ENCODE results near the gene LGR4. TPM values are rescaled to one million over a fixed set of nuclear protein-coding genes. Genes with fewer than 3 reads are reported as not detected.

LGR4 gene
- polyA plus RNA-seq, 4 donors, result 45.8 to 159 (median 135) TPM

DNA sequence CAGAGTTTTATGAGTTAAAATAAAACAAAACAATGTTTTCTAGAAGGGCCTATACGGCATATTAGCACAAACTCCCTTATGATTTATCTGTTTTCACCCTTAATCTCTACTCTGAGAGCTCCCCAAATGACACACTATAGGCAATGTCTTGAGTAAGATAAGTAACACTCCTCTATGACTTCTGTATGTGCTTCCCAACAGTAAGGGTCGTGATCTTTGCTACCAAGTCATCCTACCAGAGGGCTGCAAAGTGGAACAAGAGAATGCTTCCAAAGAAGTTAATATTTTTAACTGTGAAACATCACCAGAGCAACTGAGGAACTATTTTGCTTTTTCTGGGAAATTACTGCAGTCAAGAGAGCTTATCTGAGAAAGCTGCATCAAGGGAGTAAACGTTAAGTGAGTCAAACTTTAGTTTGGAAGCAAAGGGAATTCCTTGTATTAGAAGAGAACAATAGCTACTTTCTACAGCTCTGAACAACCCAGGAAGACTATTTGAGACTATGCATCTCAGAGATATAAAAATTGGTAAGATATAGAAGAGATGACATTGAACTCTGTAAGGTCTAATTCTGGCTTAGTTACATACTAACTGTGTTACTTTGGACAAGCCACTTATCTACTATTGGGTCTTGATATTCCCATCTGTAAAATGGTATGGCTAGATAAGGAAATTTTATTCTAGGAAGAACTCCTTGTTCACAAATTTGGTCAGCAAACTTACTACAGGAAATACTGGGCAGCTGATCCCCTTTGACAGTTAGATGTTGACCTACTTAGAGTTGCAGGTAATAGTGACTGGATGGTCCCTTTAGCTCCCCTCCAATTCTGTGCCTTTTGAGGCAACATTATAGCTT is 65.9 kb downstream of the LGR4 start:
- DNase-seq (ENCODE audit: low read depth in 4 of 4, low spot score in 3 of 4), result no peak

DNA sequence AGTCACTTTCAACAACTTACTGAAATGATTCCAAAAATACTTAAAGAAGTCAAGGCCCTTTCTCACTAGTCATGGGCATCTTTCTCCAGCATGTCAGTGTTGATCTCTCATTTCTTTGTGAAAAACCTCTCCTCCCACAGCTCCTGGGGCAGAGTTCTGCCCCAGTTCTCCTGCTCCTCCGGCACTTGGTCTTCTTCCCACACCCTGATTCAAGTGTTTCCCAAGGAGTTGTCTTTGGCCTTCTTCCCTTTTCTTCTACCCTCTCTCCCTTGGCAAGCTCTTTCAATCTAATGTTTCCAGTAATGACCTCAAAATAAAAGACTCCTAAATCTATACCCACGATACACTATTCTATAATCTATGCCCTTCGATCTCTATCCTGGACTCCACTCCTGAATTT is 67.5 kb downstream of the LGR4 start:
- no peak for DNase-seq (ENCODE audit: low read depth in 4 of 4, low spot score in 3 of 4)

GRCh38 chr11:27404427-27404826 is 68.2 kb downstream of the LGR4 start:
- no peak for DNase-seq (ENCODE audit: low read depth in 4 of 4, low spot score in 3 of 4)

DNA sequence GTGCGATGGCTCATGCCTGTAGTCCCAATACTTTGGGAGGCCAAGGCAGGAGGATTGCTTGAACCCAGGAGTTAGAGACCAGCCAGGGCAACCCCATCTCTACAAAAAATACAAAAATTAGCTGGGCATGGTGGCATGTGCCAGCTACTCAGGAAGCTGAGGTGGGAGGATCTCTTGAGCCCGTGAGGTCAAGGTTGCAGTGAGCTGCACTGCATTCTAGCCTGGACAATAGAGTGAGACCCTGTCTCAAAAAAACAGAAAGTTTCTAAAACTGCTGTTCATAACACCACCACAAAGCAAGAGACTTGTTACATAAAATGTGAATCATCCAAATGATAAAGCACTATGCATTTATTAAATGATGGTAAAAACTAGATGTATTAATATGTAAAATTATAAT is 69.4 kb downstream of the LGR4 start:
- no peak for DNase-seq (ENCODE audit: low read depth in 4 of 4, low spot score in 3 of 4)

GRCh38 chr11:27402450-27402849 is 70.1 kb downstream of the LGR4 start:
- no peak for DNase-seq (ENCODE audit: low read depth in 4 of 4, low spot score in 3 of 4)

- DNase-seq (ENCODE audit: low read depth in 4 of 4, low spot score in 3 of 4), result no peak
Measured at GRCh38 chr11:27401833-27402316, 70.7 kb downstream of the LGR4 start.

GRCh38 chr11:27401280-27401832 is 71.2 kb downstream of the LGR4 start:
- DNase-seq (ENCODE audit: low read depth in 4 of 4, low spot score in 3 of 4), result no peak

GRCh38 chr11:27398400-27398770 is 74.2 kb downstream of the LGR4 start:
- no peak for DNase-seq (ENCODE audit: low read depth in 4 of 4, low spot score in 3 of 4)

- DNase-seq (ENCODE audit: low read depth in 4 of 4, low spot score in 3 of 4), result no peak
Measured at GRCh38 chr11:27397624-27398399, 74.8 kb downstream of the LGR4 start.

DNA sequence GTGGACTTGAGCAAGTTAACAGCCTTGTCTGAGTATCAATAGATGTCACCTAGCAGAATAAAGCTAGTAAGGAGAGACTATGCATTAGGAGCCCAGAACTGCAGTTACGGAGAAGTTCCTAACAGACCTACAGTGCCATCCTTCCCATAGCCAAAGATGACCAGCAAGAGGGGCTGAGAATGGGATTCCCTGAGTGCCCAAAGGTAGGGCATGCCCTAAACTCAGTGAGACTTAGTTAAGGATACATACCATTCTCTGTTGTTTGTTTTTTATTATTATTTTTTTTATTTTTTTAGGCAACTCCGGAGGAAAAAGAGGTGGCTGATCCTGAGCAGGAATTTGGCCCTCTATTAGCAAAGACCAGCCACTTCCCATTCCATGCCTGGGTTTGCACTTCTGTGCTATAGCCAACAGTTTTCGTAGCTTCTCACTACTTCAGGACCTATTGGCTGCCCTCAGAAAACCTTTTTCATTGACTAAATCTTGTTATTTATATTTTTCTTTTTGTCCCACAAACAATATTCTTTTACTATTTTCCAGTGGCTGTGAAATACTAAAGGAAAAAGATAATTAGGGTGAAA is 76.2 kb downstream of the LGR4 start:
- no peak for DNase-seq (ENCODE audit: low read depth in 4 of 4, low spot score in 3 of 4)

- DNase-seq (ENCODE audit: low read depth in 4 of 4, low spot score in 3 of 4), result peak; percentile 48 to 62 (median 56)
Measured at GRCh38 chr11:27395556-27396258, 76.9 kb downstream of the LGR4 start.

DNA sequence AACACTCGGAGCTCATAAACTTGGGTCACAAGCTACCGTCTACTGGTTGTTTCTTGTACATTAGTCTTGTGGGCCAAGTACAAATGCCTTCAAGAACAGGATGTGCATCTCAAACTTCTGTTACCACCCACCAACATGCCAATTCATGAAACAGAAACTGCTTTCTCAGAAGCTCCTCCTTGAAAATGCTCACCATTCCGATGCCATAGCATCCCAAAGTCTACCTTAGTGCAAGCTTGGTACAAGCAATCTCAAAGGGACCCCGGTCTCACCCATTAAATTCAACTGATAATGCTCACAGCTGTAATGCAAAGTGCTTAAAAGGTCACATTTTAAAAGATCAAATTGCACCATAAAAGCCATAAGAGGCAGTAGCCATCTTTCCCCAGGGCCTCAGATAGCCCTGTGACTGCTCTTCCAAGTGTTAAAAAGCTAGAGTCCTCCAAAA is 77.8 kb downstream of the LGR4 start:
- DNase-seq (ENCODE audit: low read depth in 4 of 4, low spot score in 3 of 4), result no peak

DNA sequence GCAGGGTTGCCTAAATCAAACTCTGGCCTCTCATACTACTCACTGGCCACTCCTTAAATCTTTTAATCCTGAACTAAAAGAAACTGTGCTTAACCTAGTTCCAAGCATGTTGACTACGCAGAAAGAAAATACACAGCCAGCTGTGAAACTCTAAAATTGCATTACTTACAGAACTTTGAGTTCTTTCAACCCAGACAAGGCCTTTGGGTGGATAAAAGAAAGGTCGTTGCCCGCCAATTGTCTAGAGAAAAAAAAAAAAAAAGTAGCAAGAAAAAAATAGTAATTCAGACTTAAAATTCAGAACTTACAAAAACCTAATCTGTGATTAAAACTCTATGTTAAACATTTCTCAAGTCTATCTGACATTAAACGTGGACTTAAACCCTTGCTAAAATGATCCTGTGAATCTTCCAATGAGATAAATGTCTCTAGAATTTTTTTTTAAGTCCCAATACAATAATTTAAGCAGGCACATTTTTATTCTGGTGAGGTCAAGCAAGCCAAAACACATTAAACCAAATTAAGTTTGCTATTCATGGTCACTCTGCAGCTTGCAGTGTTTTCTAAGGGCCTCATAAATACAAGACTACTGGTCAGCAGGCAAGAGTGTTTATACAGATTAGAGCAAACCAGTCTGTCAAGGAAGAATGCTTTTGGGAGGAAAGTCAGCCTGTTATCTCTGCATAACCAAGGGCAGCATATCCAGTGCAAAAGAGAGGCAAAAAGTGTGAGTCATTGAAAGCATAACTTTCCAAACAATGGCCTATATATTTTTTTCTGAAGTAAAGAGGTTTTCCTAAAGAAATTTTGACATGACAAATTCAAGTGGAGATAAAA is 80.1 kb downstream of the LGR4 start:
- DNase-seq (ENCODE audit: low read depth in 4 of 4, low spot score in 3 of 4), result no peak

- DNase-seq (ENCODE audit: low read depth in 4 of 4, low spot score in 3 of 4), result no peak
Measured at GRCh38 chr11:27391331-27392015, 81.1 kb downstream of the LGR4 start.

GRCh38 chr11:27390318-27391295 is 82.0 kb downstream of the LGR4 start:
- no peak for DNase-seq (ENCODE audit: low read depth in 4 of 4, low spot score in 3 of 4)

DNA sequence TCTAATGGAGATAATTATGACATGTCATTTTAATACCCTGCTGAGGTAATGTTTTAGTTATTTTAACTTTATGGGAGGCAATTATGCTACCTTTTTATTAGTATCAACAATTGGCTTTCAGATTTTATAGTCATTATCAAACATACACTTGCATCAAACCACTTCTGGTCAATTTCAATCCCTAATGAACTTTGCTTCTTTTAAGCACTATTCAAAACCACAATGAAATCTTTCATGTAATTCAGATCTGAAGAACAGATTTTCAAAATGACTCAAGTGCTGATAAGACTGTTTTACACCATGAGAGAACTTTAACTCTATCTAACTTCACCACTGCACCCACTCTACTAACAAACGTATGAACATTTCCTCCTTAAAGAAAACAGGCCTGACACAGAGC is 83.7 kb downstream of the LGR4 start:
- no peak for DNase-seq (ENCODE audit: low read depth in 4 of 4, low spot score in 3 of 4)

DNA sequence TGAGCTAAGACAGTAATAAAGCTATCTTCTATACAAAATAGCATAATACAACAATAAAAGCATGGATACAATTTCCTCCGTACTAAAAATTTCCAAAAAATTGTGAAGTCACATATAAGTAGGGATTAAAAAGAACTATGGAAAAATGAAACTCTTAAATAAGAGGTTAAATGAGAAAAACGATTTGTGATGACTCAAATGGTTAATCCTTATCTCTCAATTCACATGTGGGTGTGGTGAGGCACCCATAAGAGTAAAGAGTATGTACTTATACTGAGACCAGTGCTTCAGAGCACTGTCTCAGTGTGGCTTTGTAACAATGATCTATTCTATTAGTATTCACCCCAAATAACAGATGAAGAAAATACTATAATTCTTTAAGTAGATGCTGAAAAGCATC is 84.6 kb downstream of the LGR4 start:
- no peak for DNase-seq (ENCODE audit: low read depth in 4 of 4, low spot score in 3 of 4)

GRCh38 chr11:27387362-27387761 is 85.2 kb downstream of the LGR4 start:
- DNase-seq (ENCODE audit: low read depth in 4 of 4, low spot score in 3 of 4), result no peak
